SH-SY5Y (cell line): ENCODE measurements around the gene IL6R.

ENCODE experiments used
- GATA2 ChIP-seq: IDR thresholded peaks from 2 replicates; pipeline ENCODE4 v1.6.1; 2011; ENCODE audit warnings: mild to moderate bottlenecking, low read depth, low read length
- GATA3 ChIP-seq: IDR thresholded peaks from 2 replicates; pipeline ENCODE4 v1.6.1; 2011; ENCODE audit warnings: low read depth, mild to moderate bottlenecking, low read length, moderate library complexity

The IL6R gene

DNA sequence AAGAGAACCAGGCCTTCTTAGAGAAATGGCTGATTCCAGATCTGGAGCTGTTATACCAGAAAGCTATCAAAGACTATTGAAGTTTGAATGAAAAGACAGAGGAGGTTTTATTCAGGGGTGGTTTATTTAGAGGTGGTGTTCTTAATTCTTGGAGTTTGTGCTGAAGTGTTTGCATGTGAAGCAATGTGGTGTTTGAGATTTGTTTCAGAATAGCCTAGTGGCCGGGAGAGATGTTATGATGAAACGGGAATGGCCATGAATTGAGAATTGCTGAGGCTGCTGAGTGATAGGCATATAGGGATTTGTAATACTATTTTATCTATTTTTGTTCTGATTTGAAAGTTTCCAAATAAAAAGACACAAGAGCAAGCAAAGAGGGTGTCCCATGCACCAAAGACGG, 107.6 kb downstream of the IL6R start:
- TF ChIP-seq GATA3 (no peak), GATA2 (no peak)

DNA sequence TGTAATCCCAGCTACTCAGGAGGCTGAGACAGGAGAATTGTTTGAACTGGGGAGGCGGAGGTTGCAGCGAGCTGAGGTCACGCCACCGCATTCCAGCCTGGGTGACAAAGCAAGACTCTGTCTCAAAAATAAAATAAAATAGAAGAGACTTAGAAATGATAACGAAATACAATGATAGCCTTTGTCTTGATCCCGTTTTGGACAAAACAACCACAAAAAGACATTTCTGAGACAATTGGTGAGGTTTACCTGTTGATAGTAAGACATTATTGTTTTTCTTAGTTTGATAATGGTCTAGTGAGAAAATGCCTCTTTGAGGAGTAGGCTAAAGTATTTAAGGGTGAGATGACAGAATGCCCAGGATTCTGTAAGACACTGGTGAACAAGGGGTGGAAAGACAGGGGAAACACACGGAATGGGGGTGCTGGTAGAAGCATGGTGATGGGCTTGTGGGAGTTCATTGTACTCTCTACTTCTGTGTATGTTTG, 109.0 kb downstream of the IL6R start:
- TF ChIP-seq GATA3, result no peak
- no peak for TF ChIP-seq GATA2

DNA sequence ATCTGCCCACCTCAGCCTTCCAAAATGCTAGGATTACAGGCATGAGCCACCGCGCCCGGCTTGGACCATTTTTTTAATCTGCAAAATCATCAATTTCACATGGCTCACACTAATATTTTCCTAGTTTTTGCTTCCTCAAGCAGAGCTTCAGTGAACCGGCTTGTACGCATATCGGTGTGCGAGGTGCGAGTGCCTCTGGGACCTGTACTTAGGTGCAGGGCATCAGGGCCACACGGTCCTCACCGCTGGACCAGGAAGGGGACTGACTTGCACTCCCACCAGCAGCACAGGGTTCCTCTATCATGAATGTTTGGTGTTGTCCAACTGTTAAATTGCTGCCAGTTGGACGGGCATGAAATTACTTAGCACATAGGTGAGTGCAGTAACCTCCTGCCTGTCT, 112.5 kb downstream of the IL6R start:
- TF ChIP-seq GATA2 (no peak), GATA3 (no peak)
